GM19351 (cell line): Measurements from ENCODE around the gene FYB1.
A peak's percentile ranks its signal among the peaks of the same experiment; 100 is the strongest.
"Not testable (repeated sequence)": the region's sequence is repeated elsewhere in the genome, so short reads cannot be mapped to it uniquely, and the experiment has no call there.

Experiments used
- ATAC-seq: cut with Tn5 transposase; IDR thresholded peaks from one replicate; pipeline ENCODE4 v1.9.1; 2021; ENCODE audit warnings: mild to moderate bottlenecking, moderate library complexity; ENCODE audit not compliant: unreplicated experiment

Gene FYB1

GRCh38 chr5:39189292-39189955 is 29.9 kb downstream of the FYB1 start:
- ATAC-seq: no peak

GRCh38 chr5:39187831-39188731 is 31.3 kb downstream of the FYB1 start:
- no peak for ATAC-seq

- no peak for ATAC-seq
Observed at GRCh38 chr5:39186722-39187539, 32.4 kb downstream of the FYB1 start.

- ATAC-seq: no peak
Observed at GRCh38 chr5:39186289-39186688, 33.1 kb downstream of the FYB1 start.

GRCh38 chr5:39185761-39186160 is 33.6 kb downstream of the FYB1 start:
- no peak for ATAC-seq

GRCh38 chr5:39179561-39179960 is 39.8 kb downstream of the FYB1 start:
- ATAC-seq: not testable (repeated sequence)

GRCh38 chr5:39178861-39179260 is 40.5 kb downstream of the FYB1 start:
- no peak for ATAC-seq

- no peak for ATAC-seq
Observed at GRCh38 chr5:39178171-39178570, 41.2 kb downstream of the FYB1 start.

- ATAC-seq: peak; percentile 74
Observed at GRCh38 chr5:39177631-39177964, 41.8 kb downstream of the FYB1 start.

GRCh38 chr5:39176759-39177630 is 42.4 kb downstream of the FYB1 start:
- ATAC-seq: peak; percentile 54

- ATAC-seq: no peak
Observed at GRCh38 chr5:39175273-39175955, 43.9 kb downstream of the FYB1 start.

- ATAC-seq: no peak
Observed at GRCh38 chr5:39173069-39173468, 46.3 kb downstream of the FYB1 start.

GRCh38 chr5:39172593-39172992 is 46.8 kb downstream of the FYB1 start:
- no peak for ATAC-seq

- ATAC-seq: no peak
Observed at GRCh38 chr5:39171647-39172046, 47.7 kb downstream of the FYB1 start.

GRCh38 chr5:39169081-39169480 is 50.3 kb downstream of the FYB1 start:
- ATAC-seq: no peak

GRCh38 chr5:39167972-39168342 is 51.4 kb downstream of the FYB1 start:
- no peak for ATAC-seq

- no peak for ATAC-seq
Observed at GRCh38 chr5:39167141-39167971, 52.0 kb downstream of the FYB1 start.

GRCh38 chr5:39164529-39165402 is 54.6 kb downstream of the FYB1 start:
- ATAC-seq: no peak
